ENCODE measurements around the gene INPP4B. TPM values are rescaled to one million over a fixed set of nuclear protein-coding genes. Genes with fewer than 3 reads are reported as not detected.

INPP4B gene
- total RNA-seq, 1 donor from 2014 or later, result 27.0 TPM

- intact Hi-C loops (cut with micrococcal nuclease), result no loop called here
Measured at GRCh38 chr4:142493255-142494110, 352.6 kb downstream of the INPP4B start.

DNA sequence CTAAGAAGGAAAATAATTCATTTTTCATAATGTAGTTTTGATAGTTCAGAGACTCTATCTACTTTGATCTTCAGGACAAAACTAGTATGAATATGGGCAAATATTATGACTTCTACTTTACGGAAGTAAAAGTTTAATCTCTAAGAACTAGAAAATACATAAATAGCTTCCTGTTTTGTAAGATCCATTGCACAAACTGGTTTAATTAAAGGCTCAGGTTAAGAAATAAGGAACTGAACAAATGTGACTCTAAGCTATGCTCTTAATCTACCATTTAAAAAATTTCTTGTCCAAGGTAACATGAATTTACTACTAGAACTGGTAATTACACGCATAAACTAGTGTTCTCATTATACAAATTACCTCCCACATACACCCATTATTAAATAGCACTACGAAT, 360.6 kb downstream of the INPP4B start:
- intact Hi-C loops (cut with micrococcal nuclease), result no loop called here

- intact Hi-C loops (cut with micrococcal nuclease), result no loop called here
Measured at GRCh38 chr4:142480244-142480643, 365.9 kb downstream of the INPP4B start.

GRCh38 chr4:142475663-142476062, 370.4 kb downstream of the INPP4B start:
- intact Hi-C loops (cut with micrococcal nuclease), result loop anchor here (5.0 kb wide), 1 partner anchor 58 kb away; no protein-coding TSS in a partner anchor

GRCh38 chr4:142474398-142475087, 371.6 kb downstream of the INPP4B start:
- intact Hi-C loops (cut with micrococcal nuclease), result loop anchor here (5.0 kb wide), 1 partner anchor 57 kb away; no protein-coding TSS in a partner anchor

DNA sequence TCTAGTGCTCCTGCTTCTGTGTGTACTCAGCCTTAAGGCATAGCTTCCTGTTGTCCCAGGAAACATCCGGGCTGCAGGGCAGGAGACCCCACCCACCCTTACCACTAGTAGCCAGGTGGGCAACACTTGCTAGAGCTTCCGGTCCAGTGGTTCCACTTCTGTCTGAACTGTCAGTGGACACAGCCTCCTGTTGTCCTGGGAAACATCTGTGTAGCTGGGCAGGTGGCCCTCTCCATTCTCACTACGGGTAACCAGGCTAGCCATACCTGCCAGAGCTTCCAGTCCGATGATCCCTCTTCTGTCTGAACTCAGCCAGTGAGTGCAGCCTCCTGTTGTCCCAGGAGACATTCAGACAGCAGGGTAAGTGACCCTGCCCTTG, 372.2 kb downstream of the INPP4B start:
- intact Hi-C loops (cut with micrococcal nuclease), result no loop called here

GRCh38 chr4:142473218-142473959, 372.7 kb downstream of the INPP4B start:
- intact Hi-C loops (cut with micrococcal nuclease), result no loop called here

DNA sequence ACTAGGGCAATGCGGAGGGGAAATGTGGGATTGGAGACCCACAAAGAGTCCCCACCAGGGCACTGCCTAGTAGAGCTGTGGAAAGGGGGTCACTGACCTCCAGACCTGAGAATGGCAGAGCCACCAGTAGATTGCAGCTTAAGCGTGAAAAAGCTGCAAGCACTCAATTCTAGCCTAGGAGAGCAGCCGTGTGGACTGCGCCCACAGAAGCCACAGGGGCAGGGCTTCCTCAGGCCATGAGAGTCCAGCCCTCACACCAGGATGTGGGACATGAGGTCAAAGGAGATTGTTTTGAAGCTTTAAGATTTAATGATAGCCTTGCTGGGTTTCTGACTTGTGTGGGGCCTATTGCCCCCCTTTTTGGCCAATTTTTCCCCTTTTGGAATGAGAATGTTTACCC, 379.0 kb downstream of the INPP4B start:
- intact Hi-C loops (cut with micrococcal nuclease), result no loop called here

GRCh38 chr4:142465526-142465925, 380.6 kb downstream of the INPP4B start:
- intact Hi-C loops (cut with micrococcal nuclease), result no loop called here

DNA sequence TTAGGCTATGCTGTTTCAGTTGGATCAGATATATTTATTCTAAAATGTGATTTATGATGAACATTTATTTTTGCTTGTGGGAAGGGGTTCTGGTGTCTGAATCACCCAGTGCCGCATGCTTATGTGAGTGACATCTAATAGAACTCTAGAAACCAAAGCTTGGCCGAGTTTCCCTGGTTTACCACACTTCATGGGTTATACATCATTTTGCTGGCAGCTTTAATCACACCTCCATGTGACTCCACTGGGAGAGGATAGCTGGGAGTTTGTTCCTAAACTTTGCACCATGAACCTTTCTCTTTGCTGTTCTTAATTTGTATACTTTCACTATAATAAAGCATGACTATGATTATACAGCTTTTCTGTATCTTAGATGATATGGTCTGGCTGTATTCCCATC, 382.9 kb downstream of the INPP4B start:
- intact Hi-C loops (cut with micrococcal nuclease), result no loop called here

GRCh38 chr4:142452161-142452855, 393.8 kb downstream of the INPP4B start:
- intact Hi-C loops (cut with micrococcal nuclease), result no loop called here

GRCh38 chr4:142449771-142450373, 396.2 kb downstream of the INPP4B start:
- intact Hi-C loops (cut with micrococcal nuclease), result no loop called here

DNA sequence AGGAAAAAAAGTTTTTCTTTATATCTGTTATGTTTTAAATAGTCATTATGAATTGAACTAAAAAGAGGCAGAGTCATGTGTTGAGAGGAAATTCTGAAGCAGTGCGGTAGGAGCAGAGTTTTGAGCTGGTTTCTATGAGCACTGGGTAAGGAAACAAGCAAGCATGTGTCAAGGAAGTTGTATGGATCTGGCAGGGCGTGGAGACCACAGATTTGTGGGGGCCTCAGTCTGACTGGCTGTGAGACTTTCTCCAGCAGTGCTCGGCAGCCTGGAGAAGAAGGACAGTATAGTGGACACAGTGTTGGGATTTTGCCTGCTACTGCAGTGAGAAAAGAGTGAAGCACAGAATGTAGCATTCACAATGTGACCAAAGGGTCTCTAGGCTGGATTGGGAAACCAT, 399.1 kb downstream of the INPP4B start:
- intact Hi-C loops (cut with micrococcal nuclease), result no loop called here

- intact Hi-C loops (cut with micrococcal nuclease), result no loop called here
Measured at GRCh38 chr4:142443469-142443868, 402.6 kb downstream of the INPP4B start.

- intact Hi-C loops (cut with micrococcal nuclease), result no loop called here
Measured at GRCh38 chr4:142440093-142440492, 406.0 kb downstream of the INPP4B start.

- intact Hi-C loops (cut with micrococcal nuclease), result no loop called here
Measured at GRCh38 chr4:142435599-142436235, 410.4 kb downstream of the INPP4B start.

DNA sequence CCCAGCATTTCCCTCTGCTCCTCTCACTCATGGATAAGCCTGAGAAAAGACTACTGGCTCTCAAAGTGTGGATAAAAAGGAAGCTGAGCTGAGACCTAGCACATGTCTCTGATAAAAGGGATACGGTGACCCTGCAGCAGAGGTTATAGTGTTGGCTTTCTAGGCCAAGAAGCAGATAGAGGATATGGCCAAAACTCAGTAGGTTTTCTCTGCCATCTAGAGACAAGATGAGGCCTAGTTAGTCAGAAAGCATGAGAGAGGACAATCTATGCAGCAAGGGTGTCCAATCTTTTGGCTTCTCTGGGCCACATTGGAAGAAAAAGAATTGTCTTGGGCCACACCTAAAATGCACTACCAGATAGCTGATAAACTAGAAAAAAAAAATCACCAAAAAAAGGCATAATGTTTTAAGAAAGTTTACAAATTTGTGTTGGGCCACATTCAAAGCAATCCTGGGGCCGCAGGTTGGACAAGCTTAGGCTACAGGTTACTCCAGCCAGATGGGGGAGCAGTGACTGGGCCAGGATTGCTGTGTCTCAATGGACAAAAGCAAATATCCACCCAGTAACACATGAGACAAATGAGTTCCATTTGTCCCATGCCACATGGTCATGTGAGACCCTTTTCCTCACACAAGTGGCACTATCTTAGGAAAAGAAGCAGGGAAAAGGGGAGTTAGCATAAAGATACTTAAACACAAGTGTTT, 411.4 kb downstream of the INPP4B start:
- intact Hi-C loops (cut with micrococcal nuclease), result loop anchor here (1.0 kb wide), 1 partner anchor 81 kb away; no protein-coding TSS in a partner anchor

DNA sequence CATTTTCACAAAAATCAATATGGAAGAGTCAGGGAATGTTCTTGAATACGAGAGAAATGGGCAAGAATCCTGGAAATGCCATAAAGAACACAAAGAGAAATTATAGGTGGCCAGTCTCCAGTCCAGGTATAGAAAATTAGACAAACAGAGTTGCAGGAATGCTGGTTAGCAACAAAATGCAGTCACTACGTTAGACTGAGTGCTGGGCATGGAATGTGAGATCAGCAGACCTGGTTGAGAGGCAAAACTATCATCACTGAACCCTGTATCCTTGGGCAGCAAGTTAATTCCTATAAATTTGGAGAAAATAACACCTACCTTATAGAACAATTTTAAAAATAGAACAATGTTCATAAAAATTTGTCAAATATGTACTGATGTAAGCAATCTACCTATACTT, 417.4 kb downstream of the INPP4B start:
- intact Hi-C loops (cut with micrococcal nuclease), result no loop called here

DNA sequence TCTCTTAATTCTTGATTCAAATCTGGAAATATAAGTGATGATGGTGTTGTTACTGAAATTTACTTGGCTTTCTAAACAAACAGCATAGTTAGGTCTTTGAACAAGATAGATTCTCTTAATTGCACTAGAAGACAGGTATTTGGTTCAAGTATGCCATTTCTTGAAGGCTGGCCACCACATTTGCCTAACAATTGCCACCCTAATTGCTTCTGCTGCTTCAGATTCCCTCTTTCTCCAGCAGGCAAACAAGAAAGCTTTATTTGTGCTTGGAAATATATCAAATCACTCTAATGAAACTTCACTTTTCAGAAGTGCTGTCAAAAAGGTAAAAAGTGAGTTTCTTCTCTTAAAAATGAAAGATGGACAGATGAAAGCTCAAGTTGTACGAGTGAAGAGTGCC, 418.6 kb downstream of the INPP4B start:
- intact Hi-C loops (cut with micrococcal nuclease), result no loop called here

DNA sequence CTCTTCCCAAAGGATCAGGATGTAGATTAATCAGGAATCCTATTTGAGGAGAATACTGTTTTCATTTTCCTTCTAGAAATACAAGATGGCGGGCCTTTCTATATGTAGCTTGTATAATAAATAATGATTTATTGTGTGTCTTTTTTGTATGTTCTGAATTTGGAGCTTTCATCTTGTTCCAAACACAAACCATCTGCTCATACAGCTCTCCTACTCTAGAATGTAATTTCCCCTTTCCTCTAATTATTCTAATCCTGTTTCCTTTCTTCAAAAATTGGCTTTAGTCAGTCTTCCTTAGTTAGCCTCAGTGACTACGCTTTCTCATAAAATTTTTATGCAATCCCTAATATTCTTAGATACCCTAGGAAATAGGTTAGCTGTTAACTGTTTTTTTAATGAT, 422.2 kb downstream of the INPP4B start:
- intact Hi-C loops (cut with micrococcal nuclease), result no loop called here

Measured in T-helper 1 cell treated with Interleukin-12 subunit alpha and Interleukin-12 subunit beta and Interleukin-4 antibody, amounts not matched to agents 30 ng/mL and 1 ng/mL, for 36 hours (primary cell).